ENCODE measurements around the gene MDP1.

Gene MDP1

GRCh38 chr14:24243336-24243836, 27.5 kb upstream of the MDP1 start:
- no peak for TF ChIP-seq REST (IDR thresholded peaks at IDR 0.05; ENCODE audit: insufficient read depth in 1 of 2, low read depth in 2 of 2, low read length in 2 of 2)
- TF ChIP-seq POLR2AphosphoS5 (IDR thresholded peaks at IDR 0.05; ENCODE audit: low read depth, low read length), result no peak
- no peak for TF ChIP-seq SIN3A (IDR thresholded peaks at IDR 0.05; ENCODE audit: borderline replicate concordance, insufficient read depth, low read length)
- TF ChIP-seq TAF1 (IDR thresholded peaks at IDR 0.05; ENCODE audit: borderline replicate concordance, insufficient read depth, low read length), result no peak
- no peak for TF ChIP-seq FOXP2 (optimal IDR thresholded peaks at IDR 0.05; ENCODE audit: borderline replicate concordance, extremely low read depth, extremely low read length, insufficient read depth)

GRCh38 chr14:24241829-24242443, 26.1 kb upstream of the MDP1 start:
- no peak for TF ChIP-seq FOXP2 (optimal IDR thresholded peaks at IDR 0.05; ENCODE audit: borderline replicate concordance, extremely low read depth, extremely low read length, insufficient read depth)
- no peak for TF ChIP-seq TAF1 (IDR thresholded peaks at IDR 0.05; ENCODE audit: borderline replicate concordance, insufficient read depth, low read length)
- no peak for TF ChIP-seq REST (IDR thresholded peaks at IDR 0.05; ENCODE audit: insufficient read depth in 1 of 2, low read depth in 2 of 2, low read length in 2 of 2)
- TF ChIP-seq SIN3A (IDR thresholded peaks at IDR 0.05; ENCODE audit: borderline replicate concordance, insufficient read depth, low read length), result no peak
- no peak for TF ChIP-seq POLR2AphosphoS5 (IDR thresholded peaks at IDR 0.05; ENCODE audit: low read depth, low read length)

GRCh38 chr14:24240110-24240918, 24.4 kb upstream of the MDP1 start:
- TF ChIP-seq SIN3A (IDR thresholded peaks at IDR 0.05; ENCODE audit: borderline replicate concordance, insufficient read depth, low read length) (no peak), TAF1 (IDR thresholded peaks at IDR 0.05; ENCODE audit: borderline replicate concordance, insufficient read depth, low read length) (no peak), FOXP2 (optimal IDR thresholded peaks at IDR 0.05; ENCODE audit: borderline replicate concordance, extremely low read depth, extremely low read length, insufficient read depth) (no peak), REST (IDR thresholded peaks at IDR 0.05; ENCODE audit: insufficient read depth in 1 of 2, low read depth in 2 of 2, low read length in 2 of 2) (no peak), POLR2AphosphoS5 (IDR thresholded peaks at IDR 0.05; ENCODE audit: low read depth, low read length) (no peak)

- no peak for TF ChIP-seq POLR2AphosphoS5 (IDR thresholded peaks at IDR 0.05; ENCODE audit: low read depth, low read length)
- TF ChIP-seq SIN3A (IDR thresholded peaks at IDR 0.05; ENCODE audit: borderline replicate concordance, insufficient read depth, low read length), result no peak
- no peak for TF ChIP-seq FOXP2 (optimal IDR thresholded peaks at IDR 0.05; ENCODE audit: borderline replicate concordance, extremely low read depth, extremely low read length, insufficient read depth)
- no peak for TF ChIP-seq TAF1 (IDR thresholded peaks at IDR 0.05; ENCODE audit: borderline replicate concordance, insufficient read depth, low read length)
- no peak for TF ChIP-seq REST (IDR thresholded peaks at IDR 0.05; ENCODE audit: insufficient read depth in 1 of 2, low read depth in 2 of 2, low read length in 2 of 2)
These were observed 22.7 kb upstream of the MDP1 start for GRCh38 chr14:24238527-24239037.
